Neutrophil (primary cell): ENCODE measurements around the gene HNRNPA3.
A peak's percentile ranks its signal among the peaks of the same experiment; 100 is the strongest.
"Not testable (repeated sequence)": the region's sequence is repeated elsewhere in the genome, so short reads cannot be mapped to it uniquely, and the experiment has no call there.

Experiments used
- H3K27ac ChIP-seq: fragments of 200-600 bp; sonication (generic); 2 replicates; pipeline ENCODE4 v1.5.1; 2016; ENCODE audit warnings: mild to moderate bottlenecking, moderate library complexity
- H3K27me3 ChIP-seq: fragments of 200-600 bp; sonication (generic); 2 replicates; pipeline ENCODE4 v1.6.0; 2016; ENCODE audit warnings: mild to moderate bottlenecking
- H3K36me3 ChIP-seq: fragments of 200-600 bp; sonication (generic); 2 replicates; pipeline ENCODE4 v1.5.1; 2017
- H3K4me1 ChIP-seq, 2 experiments: fragments of 200-600 bp in 1 of 2; sonication (generic) in 1 of 2; 1 replicate in 1 of 2; 2 replicates in 1 of 2; pipeline versions ENCODE4 v1.5.1 to v1.6.1; 2013 to 2016; ENCODE audit warnings: low read depth in 1 of 2, low read length in 1 of 2, mild to moderate bottlenecking in 1 of 2, moderate library complexity in 1 of 2; ENCODE audit not compliant: control insufficient read depth in 1 of 2, insufficient read depth in 1 of 2
- H3K4me3 ChIP-seq, 2 experiments: fragments of 200-600 bp in 1 of 2; sonication (generic) in 1 of 2; 1 replicate in 1 of 2; 2 replicates in 1 of 2; pipeline ENCODE4 v1.5.1; 2013 to 2016; ENCODE audit warnings: low read depth in 1 of 2, low read length in 1 of 2, mild to moderate bottlenecking in 1 of 2, moderate library complexity in 1 of 2
- H3K9me3 ChIP-seq: fragments of 200-600 bp; sonication (generic); 2 replicates; pipeline ENCODE4 v1.5.1; 2016
- TF ChIP-seq, protein P1 (sequence below): fragments of 200-600 bp; sonication (generic); IDR thresholded peaks from 2 replicates; pipeline ENCODE4 v1.5.1; 2016; ENCODE audit warnings: antibody characterized with exemption

Gene HNRNPA3

DNA sequence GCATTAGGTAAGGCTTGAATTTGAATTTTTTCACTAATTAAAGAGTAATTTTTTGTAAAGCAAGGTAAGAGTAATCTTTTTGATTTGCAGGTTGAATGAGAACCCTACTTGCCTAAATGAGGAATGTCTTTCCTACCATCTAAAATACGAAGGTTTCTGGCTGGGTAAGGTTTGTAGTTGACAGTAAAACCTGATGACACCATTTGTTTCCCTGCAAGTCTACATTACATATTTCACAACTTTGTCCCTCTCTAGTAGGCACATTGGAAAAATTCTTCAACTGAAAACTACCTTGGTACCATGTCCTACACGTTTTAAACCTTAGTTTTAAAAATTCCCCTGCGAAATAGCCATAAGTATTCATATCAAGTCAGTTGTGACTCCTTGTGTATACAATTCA is 9.4 kb downstream of the HNRNPA3 start:
- TF ChIP-seq, protein P1, sequence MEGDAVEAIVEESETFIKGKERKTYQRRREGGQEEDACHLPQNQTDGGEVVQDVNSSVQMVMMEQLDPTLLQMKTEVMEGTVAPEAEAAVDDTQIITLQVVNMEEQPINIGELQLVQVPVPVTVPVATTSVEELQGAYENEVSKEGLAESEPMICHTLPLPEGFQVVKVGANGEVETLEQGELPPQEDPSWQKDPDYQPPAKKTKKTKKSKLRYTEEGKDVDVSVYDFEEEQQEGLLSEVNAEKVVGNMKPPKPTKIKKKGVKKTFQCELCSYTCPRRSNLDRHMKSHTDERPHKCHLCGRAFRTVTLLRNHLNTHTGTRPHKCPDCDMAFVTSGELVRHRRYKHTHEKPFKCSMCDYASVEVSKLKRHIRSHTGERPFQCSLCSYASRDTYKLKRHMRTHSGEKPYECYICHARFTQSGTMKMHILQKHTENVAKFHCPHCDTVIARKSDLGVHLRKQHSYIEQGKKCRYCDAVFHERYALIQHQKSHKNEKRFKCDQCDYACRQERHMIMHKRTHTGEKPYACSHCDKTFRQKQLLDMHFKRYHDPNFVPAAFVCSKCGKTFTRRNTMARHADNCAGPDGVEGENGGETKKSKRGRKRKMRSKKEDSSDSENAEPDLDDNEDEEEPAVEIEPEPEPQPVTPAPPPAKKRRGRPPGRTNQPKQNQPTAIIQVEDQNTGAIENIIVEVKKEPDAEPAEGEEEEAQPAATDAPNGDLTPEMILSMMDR, result no peak
- H3K27ac ChIP-seq, result peak overlapping the region; percentile 56
- peaks cover 89% of the 10 kb centered on the region for H3K36me3 ChIP-seq

DNA sequence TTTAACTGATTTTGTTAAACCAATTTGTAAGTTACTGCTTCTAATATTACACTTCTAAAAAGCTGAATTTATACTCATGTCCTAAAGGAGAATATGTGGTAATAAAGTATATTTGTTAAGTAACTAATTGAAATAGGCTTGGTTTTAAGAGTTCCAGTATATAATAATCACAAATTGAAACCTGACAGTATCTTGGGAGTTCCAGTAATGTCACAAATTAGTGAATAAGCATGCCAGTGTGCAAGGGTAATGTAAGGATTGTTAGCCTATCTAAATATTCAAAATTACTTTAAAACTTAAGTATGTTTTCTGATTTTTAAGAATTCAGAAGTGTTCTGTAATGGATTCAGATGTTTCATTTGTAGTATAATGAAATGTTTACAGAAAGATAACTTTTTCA is 10.8 kb downstream of the HNRNPA3 start:
- H3K4me3 ChIP-seq, H3K4me1 ChIP-seq, H3K27me3 ChIP-seq, H3K9me3 ChIP-seq: not testable (repeated sequence)
- H3K36me3 ChIP-seq, result peaks cover 74% of the 10 kb centered on the region
- H3K27ac ChIP-seq, result peak overlapping the region; percentile 35

More for the DNA sequence above, 9.4 kb downstream of the HNRNPA3 start:
- Histone ChIP-seq H3K27me3 (no peaks in the 10 kb centered on the region), H3K9me3 (no peaks in the 10 kb centered on the region), H3K4me3 (no peak overlapping the region), H3K4me1 (peaks cover under 1 to 1% of the 10 kb centered on the region in 2 experiments)

DNA sequence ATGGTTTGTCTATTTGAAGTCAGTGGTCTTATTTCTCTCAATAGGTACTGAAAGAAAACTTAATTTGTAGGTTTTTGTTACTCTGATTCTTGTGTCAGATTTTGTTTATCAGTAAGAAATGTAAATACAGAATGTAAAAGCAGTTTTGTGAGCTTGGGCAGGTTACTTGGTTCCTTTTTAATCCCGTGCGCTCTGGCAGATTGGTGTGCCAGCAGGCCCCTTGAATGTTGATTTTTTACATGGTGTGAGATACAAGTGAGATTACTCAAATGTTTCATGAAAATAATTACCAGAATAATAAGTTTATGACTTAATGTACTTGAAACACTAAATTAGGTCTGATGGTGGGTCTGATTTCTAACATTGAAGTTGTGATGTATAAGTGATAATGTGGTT is 13.4 kb downstream of the HNRNPA3 start:
- peak overlapping the region; percentile 53 for H3K27ac ChIP-seq
- TF ChIP-seq, protein P1, result no peak
- H3K36me3 ChIP-seq, result peaks cover 77% of the 10 kb centered on the region
- H3K9me3 ChIP-seq, result no peaks in the 10 kb centered on the region
- H3K27me3 ChIP-seq, result no peaks in the 10 kb centered on the region
- H3K4me1 ChIP-seq, result peaks cover 4 to 8% of the 10 kb centered on the region in 2 experiments
- no peak overlapping the region for H3K4me3 ChIP-seq

DNA sequence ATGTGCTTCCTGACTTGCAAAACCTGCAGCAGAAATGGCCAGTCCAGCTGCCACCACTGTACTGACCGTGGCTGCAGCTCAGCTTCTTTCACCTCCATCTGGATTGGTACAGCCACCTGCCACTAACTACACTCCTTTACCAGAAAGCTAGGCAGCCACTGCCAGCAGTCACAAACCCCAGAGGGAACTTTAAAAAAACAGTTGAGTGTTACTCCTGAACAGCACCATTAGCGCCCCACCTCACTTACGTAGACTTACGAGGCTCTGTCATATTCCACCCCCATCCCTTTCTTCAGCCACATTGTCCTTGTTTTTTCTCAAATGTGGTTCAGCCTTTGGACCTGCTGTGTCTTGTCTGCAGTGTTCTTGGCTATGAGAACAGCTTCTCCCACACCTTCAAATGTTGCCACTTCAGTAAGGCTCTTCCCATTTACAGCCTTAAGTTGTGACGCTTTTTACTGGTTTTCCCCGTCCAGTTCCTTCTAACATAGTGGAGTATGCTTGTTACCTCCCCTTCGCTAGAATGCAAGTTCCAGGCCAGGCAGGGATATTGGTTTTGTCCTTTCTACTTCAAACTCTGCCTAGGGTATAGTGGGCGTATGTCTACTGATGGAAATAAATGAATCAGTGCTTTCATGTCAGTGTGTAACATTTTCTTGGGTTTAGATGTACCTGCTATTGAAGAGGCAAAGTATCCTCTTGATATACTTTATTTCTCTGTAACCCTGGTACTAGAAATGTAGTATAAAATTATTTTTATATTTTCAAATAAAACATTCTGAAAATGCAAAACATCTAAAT is 17.0 kb downstream of the HNRNPA3 start:
- TF ChIP-seq, protein P1, result no peak
- H3K27me3 ChIP-seq, result no peaks in the 10 kb centered on the region
- no peaks in the 10 kb centered on the region for H3K9me3 ChIP-seq
- H3K4me3 ChIP-seq, result no peak overlapping the region
- H3K27ac ChIP-seq, result peak overlapping the region; percentile 51
- peaks cover 78% of the 10 kb centered on the region for H3K36me3 ChIP-seq
- peaks cover 4 to 8% of the 10 kb centered on the region in 2 experiments for H3K4me1 ChIP-seq

DNA sequence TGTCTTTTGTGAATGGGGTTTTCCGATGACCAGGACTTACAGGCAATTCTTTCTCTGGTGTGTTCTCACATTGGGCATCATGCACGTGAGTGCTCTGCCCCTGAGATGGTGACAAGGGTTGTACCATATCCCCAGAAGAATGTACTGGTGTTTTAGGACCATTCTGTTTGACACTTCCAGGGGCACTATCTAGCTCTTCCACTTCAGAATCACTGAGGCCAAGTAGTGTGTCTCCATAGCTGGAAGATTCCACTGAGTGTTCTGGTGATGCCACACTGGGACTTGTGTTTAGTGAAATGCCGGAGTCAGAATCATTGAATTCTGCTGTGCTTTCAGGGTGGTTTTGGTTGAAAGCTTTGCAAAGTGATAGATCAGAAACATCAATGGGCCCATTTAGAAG is 18.7 kb downstream of the HNRNPA3 start:
- H3K27ac ChIP-seq, result peak overlapping the region; percentile 19
- no peaks in the 10 kb centered on the region for H3K9me3 ChIP-seq
- H3K36me3 ChIP-seq, result peaks cover 67% of the 10 kb centered on the region
- H3K4me1 ChIP-seq, result peaks cover 4 to 8% of the 10 kb centered on the region in 2 experiments
- H3K4me3 ChIP-seq, result no peak overlapping the region
- H3K27me3 ChIP-seq, result no peaks in the 10 kb centered on the region
- TF ChIP-seq, protein P1, result no peak

DNA sequence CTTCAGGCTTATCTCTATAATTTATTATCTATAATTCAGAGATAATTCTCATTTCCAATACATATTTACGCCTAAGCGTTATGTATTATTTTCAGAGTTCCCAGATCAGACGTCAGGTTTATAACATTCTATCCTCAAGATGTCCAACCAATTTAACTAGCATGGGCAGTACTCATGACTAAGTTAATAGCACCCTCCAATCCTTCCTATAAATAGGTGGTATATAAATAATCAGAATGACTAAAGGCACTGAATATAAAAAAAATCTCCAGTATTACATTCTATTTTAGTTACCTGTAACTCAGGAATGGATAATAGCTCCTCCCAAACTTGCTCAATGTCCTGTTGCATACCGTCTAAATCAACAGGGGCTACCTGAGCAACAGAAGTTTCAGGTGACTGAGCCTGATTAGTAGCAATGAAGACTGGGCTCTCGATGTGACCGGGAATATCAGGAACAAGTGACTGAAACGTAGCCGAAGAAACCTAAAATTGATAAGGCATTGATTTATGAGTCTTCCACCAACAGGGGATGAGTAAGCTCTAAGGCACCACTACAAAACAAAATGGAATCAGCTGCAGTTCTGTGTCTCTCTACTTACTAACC is 19.6 kb downstream of the HNRNPA3 start:
- H3K9me3 ChIP-seq, result no peaks in the 10 kb centered on the region
- H3K4me1 ChIP-seq, result peaks cover under 1 to 4% of the 10 kb centered on the region in 2 experiments
- no peak overlapping the region for H3K4me3 ChIP-seq
- H3K27me3 ChIP-seq, result no peaks in the 10 kb centered on the region
- H3K36me3 ChIP-seq, result peaks cover 65% of the 10 kb centered on the region
- peak overlapping the region; percentile 40 for H3K27ac ChIP-seq
- TF ChIP-seq, protein P1, result no peak
